Muscle of back (tissue), 11 donors: Measurements from ENCODE around the gene DSCAML1. TPM values are rescaled to one million over a fixed set of nuclear protein-coding genes. Genes with fewer than 3 reads are reported as not detected.

Experiments used
- DNase-seq, 3 donors: peaks; one replicate each; pipeline versions ENCODE4 v3.0.0 to v3.0.0-alpha.2; 2013
- polyA plus RNA-seq, 10 donors: library from polyadenylated mRNA; unstranded; fragments of 120-200 nt; gene quantifications; one replicate each; pipeline ENCODE4 v1.2.1, GENCODE V29; 2013; ENCODE audit not compliant: insufficient read length in 10 of 10

The DSCAML1 gene
- polyA plus RNA-seq, 10 donors: 0.28 to 1.3 (median 0.57) TPM

- DNase-seq: no peak
Observed at GRCh38 chr11:117551761-117552343, 245.2 kb downstream of the DSCAML1 start.

GRCh38 chr11:117550466-117550865 lies 246.6 kb downstream of the DSCAML1 start:
- DNase-seq: no peak

GRCh38 chr11:117549417-117549816 lies 247.6 kb downstream of the DSCAML1 start:
- DNase-seq: no peak

- DNase-seq: no peak
Observed at GRCh38 chr11:117548876-117549275, 248.1 kb downstream of the DSCAML1 start.

- peak in 1 of 3 donors; percentile 30 for DNase-seq
Observed at GRCh38 chr11:117547946-117548345, 249.1 kb downstream of the DSCAML1 start.

GRCh38 chr11:117547195-117547850 lies 249.7 kb downstream of the DSCAML1 start:
- DNase-seq: no peak

- no peak for DNase-seq
Observed at GRCh38 chr11:117546431-117547194, 250.4 kb downstream of the DSCAML1 start.

GRCh38 chr11:117545706-117546105 lies 251.3 kb downstream of the DSCAML1 start:
- DNase-seq: no peak

GRCh38 chr11:117544130-117544800 lies 252.8 kb downstream of the DSCAML1 start:
- DNase-seq: no peak

- no peak for DNase-seq
Observed at GRCh38 chr11:117541211-117541610, 255.8 kb downstream of the DSCAML1 start.

- DNase-seq: peak; percentile 23 to 80 (median 44)
Observed at GRCh38 chr11:117538263-117539135, 258.5 kb downstream of the DSCAML1 start.

- no peak for DNase-seq
Observed at GRCh38 chr11:117535850-117536411, 261.1 kb downstream of the DSCAML1 start.

GRCh38 chr11:117535201-117535849 lies 261.7 kb downstream of the DSCAML1 start:
- DNase-seq: peak in 2 of 3 donors; percentile 33 to 72

GRCh38 chr11:117532568-117532967 lies 264.4 kb downstream of the DSCAML1 start:
- DNase-seq: no peak

- DNase-seq: no peak
Observed at GRCh38 chr11:117529816-117530215, 267.2 kb downstream of the DSCAML1 start.

- no peak for DNase-seq
Observed at GRCh38 chr11:117528097-117528721, 268.8 kb downstream of the DSCAML1 start.

- DNase-seq: no peak
Observed at GRCh38 chr11:117527271-117527670, 269.7 kb downstream of the DSCAML1 start.

- no peak for DNase-seq
Observed at GRCh38 chr11:117525866-117526542, 271.0 kb downstream of the DSCAML1 start.

GRCh38 chr11:117524468-117525183 lies 272.4 kb downstream of the DSCAML1 start:
- DNase-seq: no peak
